HCT116 (cell line): ENCODE measurements around the gene FAM199X. TPM values are rescaled to one million over a fixed set of nuclear protein-coding genes. Genes with fewer than 3 reads are reported as not detected.

ENCODE experiments used
- ATAC-seq: fragments of 200-7000 bp; cut with Tn5 transposase; 2 replicates; pipeline ENCODE4 v1.9.1; 2020; ENCODE audit warnings: mild to moderate bottlenecking, moderate library complexity
- BruUV-seq: library from RNA; stranded (reverse); fragments of 400-500 nt; replicated peaks from 2 replicates; lab custom pipeline; 2021; lab: Mats Ljungman, UMichigan
- CTCF ChIA-PET: fragments of 300-600 bp; sonication (Branson Sonifier 250); formaldehyde crosslinking; loops from one replicate; lab custom pipeline; 2021; ENCODE audit warnings: antibody characterized with exemption; lab: Charles Lee
- POLR2A ChIA-PET: fragments of 300-600, 350-600 bp; sonication (Branson Sonifier 250); formaldehyde crosslinking; loops from one replicate; lab custom pipeline; 2021; ENCODE audit warnings: antibody characterized with exemption; lab: Charles Lee
- RAD21 ChIA-PET, 2 experiments: fragments of 300-600 bp; sonication (Branson Sonifier 250); formaldehyde crosslinking; loops; one replicate each; lab custom pipeline; 2023; ENCODE audit warnings: low total read pairs in 2 of 2; ENCODE audit not compliant: uncharacterized antibody in 2 of 2, unreplicated experiment in 2 of 2, low non-redundant PET in 1 of 2; lab: Charles Lee
- DNase-seq: peaks from one replicate; pipeline ENCODE4 v3.0.0-alpha.2; 2010; ENCODE audit warnings: low read depth, low spot score
- H2AFZ ChIP-seq: fragments of 200-600 bp; shearing (Covaris generic), sonication (generic); 2 replicates; pipeline ENCODE4 v1.6.1; 2017; ENCODE audit warnings: low read depth, mixed run types, mixed read lengths, antibody characterized with exemption, low read length; ENCODE audit not compliant: poor library complexity, severe bottlenecking
- H3K27ac ChIP-seq: 2 replicates; pipeline ENCODE4 v1.5.1; 2012; ENCODE audit warnings: low read depth, low read length
- H3K27me3 ChIP-seq: fragments of 200-600 bp; sonication (generic); 2 replicates; pipeline ENCODE4 v1.6.1; 2016; ENCODE audit warnings: mixed run types, low read length, mixed read lengths; ENCODE audit not compliant: insufficient read depth
- H3K36me3 ChIP-seq, 2 experiments: fragments of 200-500 bp in 1 of 2; fragments of 200-600 bp in 1 of 2; sonication (Bioruptor generic) in 1 of 2; sonication (generic) in 1 of 2; 2 replicates each; pipeline versions ENCODE4 v1.5.1 to v1.6.1; 2014 to 2016; ENCODE audit warnings: low read length in 2 of 2, inconsistent platforms in 1 of 2, mixed read lengths in 1 of 2, mixed run types in 1 of 2; ENCODE audit not compliant: insufficient read depth in 2 of 2, control insufficient read depth in 1 of 2
- H3K4me1 ChIP-seq, 2 experiments: fragments of 200-600 bp in 1 of 2; sonication (generic) in 1 of 2; 2 replicates each; pipeline versions ENCODE4 v1.5.1 to v1.6.1; 2012 to 2017; ENCODE audit warnings: low read length in 2 of 2, inconsistent platforms in 1 of 2, mild to moderate bottlenecking in 1 of 2, mixed read lengths in 1 of 2, mixed run types in 1 of 2, moderate library complexity in 1 of 2; ENCODE audit not compliant: insufficient read depth in 2 of 2, control insufficient read depth in 1 of 2
- H3K4me2 ChIP-seq: fragments of 200-600 bp; sonication (generic); 2 replicates; pipeline ENCODE4 v1.6.1; 2017; ENCODE audit warnings: mixed run types, low read length, mixed read lengths
- H3K4me3 ChIP-seq, 2 experiments: fragments of 200-600 bp in 1 of 2; sonication (generic) in 1 of 2; replicated peaks in 1 of 2; 2 replicates each; pipeline ENCODE4 v1.5.1; 2011 to 2016; ENCODE audit warnings: low read length in 2 of 2, control low read depth in 1 of 2, low read depth in 1 of 2, mild to moderate bottlenecking in 1 of 2, mixed read lengths in 1 of 2, mixed run types in 1 of 2
- H3K79me2 ChIP-seq: fragments of 200-600 bp; sonication (generic); 2 replicates; pipeline ENCODE4 v1.6.1; 2017; ENCODE audit warnings: mild to moderate bottlenecking, mixed run types, low read length, moderate library complexity, mixed read lengths; ENCODE audit not compliant: insufficient read depth
- H3K9ac ChIP-seq: fragments of 200-600 bp; sonication (generic); 2 replicates; pipeline ENCODE4 v1.6.1; 2016; ENCODE audit warnings: low read length, mixed read lengths
- H3K9me2 ChIP-seq: fragments of 200-600 bp; sonication (generic), shearing (Covaris generic); 2 replicates; pipeline ENCODE4 v1.6.1; 2017; ENCODE audit warnings: mixed run types, mild to moderate bottlenecking, moderate library complexity; ENCODE audit not compliant: insufficient read depth
- H3K9me3 ChIP-seq, 2 experiments: fragments of 200-500 bp in 1 of 2; fragments of 200-600 bp in 1 of 2; sonication (Bioruptor generic) in 1 of 2; sonication (generic) in 1 of 2; 2 replicates each; pipeline ENCODE4 v1.6.1; 2014 to 2017; ENCODE audit warnings: low read length in 2 of 2, mixed read lengths in 2 of 2, inconsistent platforms in 1 of 2, low read depth in 1 of 2, mild to moderate bottlenecking in 1 of 2, mixed run types in 1 of 2, moderate library complexity in 1 of 2; ENCODE audit not compliant: control insufficient read depth in 1 of 2, insufficient read depth in 1 of 2
- H4K20me1 ChIP-seq: fragments of 200-600 bp; sonication (generic), shearing (Covaris generic); 2 replicates; pipeline ENCODE4 v1.6.1; 2017; ENCODE audit warnings: mixed run types, mild to moderate bottlenecking, moderate library complexity; ENCODE audit not compliant: insufficient read depth
- CTCF ChIP-seq, 3 experiments: fragments of 200-600 bp in 1 of 3; sonication (generic) in 1 of 3; IDR thresholded peaks in 2 of 3; conservative IDR thresholded peaks in 1 of 3; 2 replicates each; pipeline ENCODE4 v1.5.1; 2012 to 2017; ENCODE audit warnings: low read depth in 2 of 3, low read length in 2 of 3, antibody characterized with exemption in 1 of 3, borderline replicate concordance in 1 of 3, control low read depth in 1 of 3, mild to moderate bottlenecking in 1 of 3, mixed read lengths in 1 of 3, mixed run types in 1 of 3, moderate library complexity in 1 of 3; ENCODE audit not compliant: insufficient read depth in 1 of 3
- RAD21 ChIP-seq: IDR thresholded peaks from 2 replicates; pipeline ENCODE4 v1.6.1; 2012; ENCODE audit warnings: low read depth, mild to moderate bottlenecking
- REST ChIP-seq: IDR thresholded peaks from 2 replicates; pipeline ENCODE4 v1.6.1; 2012; ENCODE audit warnings: low read depth
- intact Hi-C: fragments of 100-400 bp; cut with micrococcal nuclease; formaldehyde crosslinking; loops from 2 replicates; pipeline ENCODE4 v1.10.0; 2022
- total RNA-seq: library from RNA; stranded (reverse); gene quantifications from one replicate; pipeline ENCODE4 v1.2.1, GENCODE V29; 2021; ENCODE audit not compliant: unreplicated experiment

Gene FAM199X
- total RNA-seq, 1 experiment from 2014 or later = 21.1 TPM

GRCh38 chrX:104195489-104196084, 29.3 kb downstream of the FAM199X start:
- ChIA-PET RAD21 (no interaction called here), POLR2A (no interaction called here), CTCF (interaction anchor here (1.1 to 4.1 kb wide), 3 partner anchors 10 to 79 kb away, joined by 4 to 26 read pairs (median 10); no protein-coding TSS in a partner anchor)
- no peaks in the 10 kb centered on the region for H3K9me3 ChIP-seq
- no peak overlapping the region for H3K4me3 ChIP-seq
- H2AFZ ChIP-seq = no peak overlapping the region
- H3K4me1 ChIP-seq = no peaks in the 10 kb centered on the region
- DNase-seq (peak; percentile 1), ATAC-seq (no peak; the same call in 1 of the 2 replicates)
- H3K4me2 ChIP-seq = no peak overlapping the region
- peaks cover 0 to 5% of the 10 kb centered on the region in 2 experiments; a peak in 2 of 4 replicates for H3K36me3 ChIP-seq
- TF ChIP-seq RAD21 (peak; percentile 40; the same call in 1 of the 2 replicates), CTCF (IDR thresholded peaks at IDR 0.05 in 2 of 3, conservative IDR thresholded peaks at IDR 0.05 in 1 of 3; ENCODE audit: borderline replicate concordance in 1 of 3, insufficient read depth in 1 of 3, low read depth in 2 of 3, low read length in 2 of 3) (peak; percentile 21 to 47 (median 46); a peak in 4 of 6 replicates), REST (no peak)
- no peaks in the 10 kb centered on the region for H3K79me2 ChIP-seq
- intact Hi-C loops = loop anchor here (1.0 kb wide), 1 partner anchor 76 kb away; no protein-coding TSS in a partner anchor
- H3K9ac ChIP-seq = no peak overlapping the region
- no TSS peak for BruUV-seq
- no peak overlapping the region for H3K27ac ChIP-seq
- no peaks in the 10 kb centered on the region for H4K20me1 ChIP-seq
- no peaks in the 10 kb centered on the region for H3K9me2 ChIP-seq
- H3K27me3 ChIP-seq = no peaks in the 10 kb centered on the region
